ENCODE results near the gene C9orf78. TPM values are rescaled to one million over a fixed set of nuclear protein-coding genes. Genes with fewer than 3 reads are reported as not detected.

Gene C9orf78
- total and polyA plus RNA-seq, 2 of the 8 experiments (the other 6 are each of a cell fraction or from before 2014, with no cell fraction given): 17.4 to 40.6 TPM

GRCh38 chr9:129873563-129874190 lies 38.6 kb upstream of the C9orf78 start:
- Histone ChIP-seq H3K9ac (replicated peaks in 1 of 4; ENCODE audit: extremely low read depth in 1 of 4, low read depth in 3 of 4, low read length in 3 of 4) (no peak overlapping the region), H3K4me2 (ENCODE audit: insufficient read depth in 1 of 2, low read depth in 2 of 2, low read length in 2 of 2) (no peak overlapping the region), H3K14ac (ENCODE audit: insufficient read length) (no peak overlapping the region), H3K23me2 (ENCODE audit: low read depth, low read length) (no peaks in the 10 kb centered on the region), H3K36me3 (ENCODE audit: control insufficient read depth in 2 of 4, insufficient read depth in 4 of 4, low read length in 3 of 4) (no peaks in the 10 kb centered on the region; a peak in 2 of 8 replicates), H2BK20ac (ENCODE audit: low read length) (no peak overlapping the region), H2AFZ (ENCODE audit: low read length) (no peak overlapping the region), H3K4me3 (ENCODE audit: extremely low read depth in 1 of 4, insufficient read depth in 2 of 4, low read depth in 3 of 4, low read length in 4 of 4) (no peak overlapping the region), H2BK15ac (ENCODE audit: low read length) (no peak overlapping the region), H3K9me3 (ENCODE audit: insufficient read depth in 2 of 2, low read depth in 1 of 2, low read length in 1 of 2) (no peaks in the 10 kb centered on the region), H3K79me2 (ENCODE audit: control insufficient read depth in 1 of 2, insufficient read depth in 2 of 2, low read length in 2 of 2) (no peaks in the 10 kb centered on the region), H3K18ac (ENCODE audit: extremely low read depth, low read length) (no peak overlapping the region), H3K4me1 (replicated peaks in 1 of 4; ENCODE audit: control insufficient read depth in 3 of 4, insufficient read depth in 4 of 4, low read length in 3 of 4) (no peaks in the 10 kb centered on the region), H2BK120ac (replicated peaks; ENCODE audit: low read depth, low read length) (no peak overlapping the region), H2BK12ac (ENCODE audit: low read depth, low read length) (no peak overlapping the region), H3K27ac (ENCODE audit: low read depth, low read length) (no peak overlapping the region), H3K56ac (replicated peaks; ENCODE audit: insufficient read length, low read depth, low read length) (no peak overlapping the region), H2AK5ac (ENCODE audit: low read depth, low read length) (no peak overlapping the region), H4K5ac (ENCODE audit: insufficient read length, low read depth, low read length) (no peak overlapping the region), H4K20me1 (replicated peaks in 1 of 2; ENCODE audit: control insufficient read depth in 1 of 2, insufficient read depth in 2 of 2, low read length in 2 of 2) (peaks cover 0 to 2% of the 10 kb centered on the region in 2 experiments), H4K91ac (replicated peaks; ENCODE audit: insufficient read length, low read length) (no peak overlapping the region), H2BK5ac (ENCODE audit: low read depth, low read length) (no peak overlapping the region), H3K4ac (replicated peaks; ENCODE audit: insufficient read length, low read depth, low read length) (no peak overlapping the region), H3K79me1 (ENCODE audit: low read depth, low read length) (no peaks in the 10 kb centered on the region), H3K23ac (ENCODE audit: insufficient read length) (no peak overlapping the region), H3K27me3 (replicated peaks in 1 of 4; ENCODE audit: control insufficient read depth in 3 of 4, extremely low read depth in 1 of 4, insufficient read depth in 3 of 4, low read length in 3 of 4) (no peaks in the 10 kb centered on the region), H4K8ac (ENCODE audit: extremely low read depth, insufficient read depth, low read length) (no peak overlapping the region)
- no peak for FAIRE-seq
- WGBS, 2 experiments (ENCODE audit: extremely low coverage in 1 of 2, insufficient coverage in 1 of 2, insufficient read length in 1 of 2, insufficient replicate concordance in 2 of 2, low coverage in 1 of 2, low lambda C conversion rate in 2 of 2, missing lambda C conversion rate in 1 of 2): 89% methylated on average over 16 of the region's 16 CpGs; no CpG with 5 or more reads in 1 of the 2 experiments
- no peak for TF ChIP-seq SIX5 (IDR thresholded peaks at IDR 0.05; ENCODE audit: low read depth, low read length)
- no peak for TF ChIP-seq EP300 (IDR thresholded peaks at IDR 0.05; ENCODE audit: borderline replicate concordance in 1 of 2, low read depth in 2 of 2, low read length in 2 of 2)
- no peak for TF ChIP-seq ATF2 (IDR thresholded peaks at IDR 0.05; ENCODE audit: low read length)
- CTCF ChIA-PET (ENCODE audit: partially characterized antibody): interaction anchor here (0.8 to 1.0 kb wide), 2 partner anchors 13 to 184 kb away, joined by 3 to 4 read pairs; no protein-coding TSS in a partner anchor
- no peak for DNase-seq (ENCODE audit: low read depth in 1 of 2, low spot score in 2 of 2)
- POLR2A ChIA-PET (ENCODE audit: partially characterized antibody): interaction anchor here (1.1 to 1.6 kb wide), 2 partner anchors 12 to 13 kb away, joined by 3 to 4 read pairs; no protein-coding TSS in a partner anchor
